IPS-20b (cell line): ENCODE measurements around the gene LYST.

Source experiments
- H3K27ac ChIP-seq: one replicate; pipeline ENCODE4 v1.5.1; 2013; ENCODE audit warnings: low read length
- H3K27me3 ChIP-seq: 2 replicates; pipeline ENCODE4 v1.6.1; 2013; ENCODE audit warnings: mild to moderate bottlenecking, low read length, inconsistent platforms; ENCODE audit not compliant: insufficient read depth
- H3K36me3 ChIP-seq: 2 replicates; pipeline ENCODE4 v1.6.1; 2013; ENCODE audit warnings: low read depth, mild to moderate bottlenecking, inconsistent platforms, low read length, moderate library complexity; ENCODE audit not compliant: insufficient read depth
- H3K4me1 ChIP-seq: 2 replicates; pipeline ENCODE4 v1.6.1; 2013; ENCODE audit warnings: mild to moderate bottlenecking, control low read depth, inconsistent platforms, low read length, moderate library complexity; ENCODE audit not compliant: insufficient read depth
- H3K4me3 ChIP-seq: 2 replicates; pipeline ENCODE4 v1.5.1; 2013; ENCODE audit warnings: mild to moderate bottlenecking, low read length, inconsistent platforms
- H3K9ac ChIP-seq: 2 replicates; pipeline ENCODE4 v1.6.1; 2013; ENCODE audit warnings: low read depth, mild to moderate bottlenecking, inconsistent platforms, low read length, moderate library complexity
- H3K9me3 ChIP-seq: 2 replicates; pipeline ENCODE4 v1.6.1; 2013; ENCODE audit warnings: mild to moderate bottlenecking, low read depth, low read length, inconsistent platforms; ENCODE audit not compliant: insufficient read depth

LYST gene

DNA sequence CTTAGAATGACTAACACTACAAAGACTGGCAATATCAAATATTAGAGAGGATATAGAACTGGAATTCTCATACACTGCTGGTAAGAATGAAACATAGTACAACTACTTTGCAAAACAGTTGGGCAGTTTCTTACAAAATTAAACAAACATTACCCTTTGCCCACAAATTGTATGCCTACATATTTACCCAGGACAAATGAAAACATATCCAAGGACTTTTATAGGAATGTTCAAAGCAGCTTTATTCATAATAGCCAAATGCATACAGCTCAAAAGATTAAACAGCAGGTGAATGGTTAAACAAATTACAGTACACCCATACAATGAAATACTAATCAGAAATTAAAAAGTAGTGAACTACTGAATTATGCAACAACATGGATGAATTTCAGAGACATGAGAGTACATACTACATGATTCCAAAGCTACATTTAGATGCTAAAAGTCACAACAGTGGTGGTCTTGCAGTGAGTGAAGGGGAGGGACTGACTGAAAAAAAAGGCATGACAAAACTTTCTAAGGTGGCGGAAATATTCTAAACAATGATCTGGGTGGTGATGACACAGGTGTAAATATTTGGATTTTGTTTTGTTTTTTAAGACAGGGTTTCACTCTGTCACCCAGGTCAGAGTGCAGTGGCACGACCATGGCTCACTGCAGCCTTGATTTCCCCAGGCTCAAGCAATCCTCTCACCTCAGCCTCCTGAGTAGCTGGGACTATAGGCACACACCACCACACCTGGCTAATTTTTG, 40.4 kb downstream of the LYST start:
- H3K36me3 ChIP-seq, result no peaks in the 10 kb centered on the region
- H3K9me3 ChIP-seq, result no peaks in the 10 kb centered on the region
- no peak overlapping the region for H3K27ac ChIP-seq
- H3K27me3 ChIP-seq, result no peaks in the 10 kb centered on the region
- H3K4me3 ChIP-seq, result no peak overlapping the region
- H3K9ac ChIP-seq, result no peak overlapping the region
- H3K4me1 ChIP-seq, result no peaks in the 10 kb centered on the region; the same call in 1 of the 2 replicates

DNA sequence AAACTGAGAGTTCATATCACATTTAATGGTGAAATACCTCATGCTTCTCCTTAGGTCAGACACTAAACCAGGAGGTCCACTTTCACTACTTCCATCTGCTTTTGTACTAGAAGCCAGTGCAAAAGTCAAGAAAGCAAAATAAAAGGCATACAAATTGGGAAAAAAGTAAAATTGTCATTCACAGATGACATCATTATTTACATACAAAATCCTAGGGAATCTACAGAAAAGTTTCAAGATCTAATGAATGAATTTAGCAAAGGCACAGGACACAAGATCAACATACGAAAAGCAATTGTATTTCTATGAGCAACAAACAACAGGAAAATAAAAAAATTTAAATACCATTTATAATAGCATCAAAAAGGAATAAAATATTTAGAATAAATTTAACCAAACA, 41.5 kb downstream of the LYST start:
- H3K9me3 ChIP-seq, result no peaks in the 10 kb centered on the region
- H3K36me3 ChIP-seq, result no peaks in the 10 kb centered on the region
- no peak overlapping the region for H3K27ac ChIP-seq

DNA sequence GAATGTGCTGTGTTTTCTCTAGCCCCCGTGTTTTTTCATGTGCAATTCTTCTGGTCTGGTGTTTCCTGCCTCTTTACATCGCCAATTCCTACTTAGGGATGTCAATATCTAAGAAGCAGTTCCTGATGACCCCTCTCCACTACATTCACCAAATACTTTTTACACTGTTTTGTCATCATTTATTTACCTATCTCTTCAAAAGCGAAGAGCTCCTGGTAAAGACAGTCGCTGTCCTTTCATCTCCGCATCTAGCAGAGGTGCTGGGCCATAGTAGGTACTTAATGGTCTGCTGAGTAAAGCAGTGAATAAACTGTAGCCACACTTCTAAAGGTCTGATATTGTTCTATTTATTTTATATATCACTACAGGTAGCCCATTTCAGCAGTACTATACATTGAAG, 43.0 kb downstream of the LYST start:
- Histone ChIP-seq H3K4me3 (no peak overlapping the region), H3K4me1 (no peaks in the 10 kb centered on the region; the same call in 1 of the 2 replicates), H3K27ac (no peak overlapping the region), H3K9me3 (no peaks in the 10 kb centered on the region), H3K27me3 (no peaks in the 10 kb centered on the region), H3K9ac (no peak overlapping the region; the same call in 1 of the 2 replicates), H3K36me3 (no peaks in the 10 kb centered on the region)

More for the DNA sequence above, 41.5 kb downstream of the LYST start:
- Histone ChIP-seq H3K9ac (no peak overlapping the region), H3K4me1 (no peaks in the 10 kb centered on the region; the same call in 1 of the 2 replicates), H3K4me3 (no peak overlapping the region), H3K27me3 (no peaks in the 10 kb centered on the region)

DNA sequence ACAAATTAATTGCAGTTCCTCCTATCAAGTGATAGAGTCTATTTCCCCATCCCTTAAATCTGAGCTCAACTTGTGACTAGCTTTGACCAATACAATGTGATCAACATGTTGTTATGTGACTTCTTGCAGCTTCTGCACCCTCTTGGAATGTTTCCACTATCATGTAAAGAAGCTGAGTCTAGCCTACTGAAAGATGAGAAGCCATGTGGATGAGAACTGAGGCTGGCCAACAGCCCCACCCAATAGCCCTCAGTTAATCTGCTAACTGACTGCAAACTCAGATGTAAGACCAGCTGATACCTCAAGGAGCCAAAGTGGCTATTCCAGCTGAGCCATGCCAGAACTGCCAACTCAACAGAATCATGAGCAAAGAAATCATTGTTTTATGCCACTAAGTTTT, 44.0 kb downstream of the LYST start:
- H3K36me3 ChIP-seq, result no peaks in the 10 kb centered on the region
- no peaks in the 10 kb centered on the region for H3K27me3 ChIP-seq
- H3K27ac ChIP-seq, result no peak overlapping the region
- H3K9me3 ChIP-seq, result no peaks in the 10 kb centered on the region
- H3K9ac ChIP-seq, result no peak overlapping the region
- no peak overlapping the region for H3K4me3 ChIP-seq
- no peaks in the 10 kb centered on the region; the same call in 1 of the 2 replicates for H3K4me1 ChIP-seq

DNA sequence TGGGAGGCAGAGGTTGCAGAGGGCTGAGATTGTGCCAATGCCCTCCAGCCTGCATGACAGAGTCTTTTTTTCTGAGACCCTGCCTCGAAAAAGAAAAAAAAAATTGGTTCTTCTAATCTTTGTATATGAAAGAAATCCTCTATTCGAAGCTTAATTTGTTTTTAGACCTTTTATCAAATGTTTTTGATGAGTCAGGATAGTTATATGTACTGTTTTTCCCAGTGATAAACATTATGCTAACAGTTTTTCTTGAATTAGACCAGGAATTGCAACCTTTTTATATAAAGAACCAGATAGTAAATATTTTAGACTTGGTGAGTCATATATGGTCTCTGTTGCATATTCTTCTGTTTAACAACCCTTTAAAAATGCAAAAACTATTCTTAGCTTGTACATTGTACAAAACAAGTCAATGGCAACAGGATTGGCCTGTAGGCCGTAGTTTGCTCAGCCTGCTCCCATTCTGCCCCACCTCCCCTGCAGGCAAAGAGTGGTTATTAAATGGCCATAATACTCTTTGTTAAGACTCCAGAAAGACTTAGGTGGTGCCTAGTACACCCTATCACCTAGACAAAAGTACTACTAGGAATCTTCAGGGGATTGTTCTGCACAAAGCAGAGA, 45.2 kb downstream of the LYST start:
- Histone ChIP-seq H3K27ac (no peak overlapping the region), H3K9ac (no peak overlapping the region), H3K36me3 (no peaks in the 10 kb centered on the region), H3K4me1 (no peaks in the 10 kb centered on the region; the same call in 1 of the 2 replicates), H3K4me3 (no peak overlapping the region), H3K27me3 (no peaks in the 10 kb centered on the region), H3K9me3 (no peaks in the 10 kb centered on the region)

DNA sequence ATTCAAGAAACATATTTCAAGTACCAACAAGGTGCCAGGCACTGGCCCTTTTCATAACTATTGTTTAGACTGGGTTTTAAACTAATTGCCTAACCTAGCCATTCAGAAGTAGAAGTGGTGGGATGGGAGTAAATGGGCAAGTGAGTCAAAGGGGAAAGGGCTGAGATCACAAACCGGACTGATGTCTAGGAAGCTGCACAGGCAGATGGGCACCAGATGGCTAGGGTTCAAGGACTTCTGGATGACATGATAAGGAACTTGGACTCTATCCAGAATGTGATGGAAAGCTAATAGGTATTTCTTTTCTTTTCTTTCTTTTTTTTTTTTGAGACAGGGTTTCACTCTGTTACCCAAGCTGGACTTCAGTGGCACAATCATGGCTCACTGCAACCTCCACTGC, 46.6 kb downstream of the LYST start:
- Histone ChIP-seq H3K9me3 (no peaks in the 10 kb centered on the region), H3K27me3 (no peaks in the 10 kb centered on the region), H3K4me3 (no peak overlapping the region), H3K36me3 (no peaks in the 10 kb centered on the region), H3K9ac (no peak overlapping the region), H3K4me1 (no peaks in the 10 kb centered on the region; the same call in 1 of the 2 replicates), H3K27ac (no peak overlapping the region)

DNA sequence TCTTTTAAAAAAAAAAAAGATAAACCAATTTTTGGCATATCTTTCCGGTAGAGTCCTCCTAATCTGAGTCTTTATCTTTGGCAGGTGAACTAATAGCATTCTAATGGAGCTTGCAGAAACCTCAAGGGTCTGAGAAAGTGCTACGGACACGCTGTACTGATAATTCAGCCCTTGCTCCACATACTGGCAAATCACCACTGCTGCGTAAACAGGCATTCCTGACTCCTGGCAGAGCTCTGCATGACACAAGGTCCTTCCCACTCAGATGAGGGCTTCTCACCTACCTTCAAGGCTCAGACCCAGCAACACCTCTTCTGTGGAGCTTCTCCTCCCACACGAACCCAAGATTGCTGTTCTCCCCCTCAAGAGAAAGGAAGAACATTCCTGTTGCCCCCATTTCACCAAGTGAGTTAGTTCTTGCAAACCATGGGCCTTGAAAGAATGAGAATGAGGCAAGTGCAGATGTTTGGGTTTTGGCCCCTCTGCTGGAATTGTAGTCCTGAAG, 48.0 kb downstream of the LYST start:
- Histone ChIP-seq H3K36me3 (no peaks in the 10 kb centered on the region), H3K27ac (no peak overlapping the region), H3K27me3 (no peaks in the 10 kb centered on the region), H3K9me3 (no peaks in the 10 kb centered on the region), H3K9ac (no peak overlapping the region), H3K4me3 (no peak overlapping the region), H3K4me1 (no peaks in the 10 kb centered on the region; the same call in 1 of the 2 replicates)

DNA sequence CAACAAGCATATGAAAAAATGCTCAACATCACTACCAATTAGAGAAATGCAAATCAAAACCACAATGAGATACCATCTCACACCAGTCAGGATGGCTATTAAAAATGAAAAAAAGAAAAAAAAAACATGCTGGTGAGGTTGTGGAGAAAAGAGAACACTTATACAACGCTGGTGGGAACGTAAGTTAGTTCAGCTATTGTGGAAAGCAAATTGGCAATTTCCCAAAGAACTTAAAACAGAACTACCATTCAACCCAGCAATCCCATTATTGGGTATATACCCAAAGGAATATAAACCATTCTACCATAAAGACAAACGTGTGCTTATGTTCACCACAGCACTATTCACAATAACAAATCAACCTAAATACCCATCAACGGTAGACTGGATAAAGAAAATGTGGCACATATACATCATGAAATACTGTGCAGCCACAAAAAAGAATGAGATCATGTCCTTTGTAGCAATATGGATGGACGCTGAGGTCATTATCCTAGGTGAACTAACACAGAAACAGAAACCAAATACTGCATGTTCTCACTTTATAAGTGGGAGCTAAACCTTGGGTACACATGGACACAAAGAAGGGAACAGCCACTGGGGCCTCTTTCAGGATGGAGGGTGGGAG, 49.5 kb downstream of the LYST start:
- no peak overlapping the region for H3K27ac ChIP-seq
- no peaks in the 10 kb centered on the region for H3K4me1 ChIP-seq
- H3K4me3 ChIP-seq, result no peak overlapping the region
- H3K9me3 ChIP-seq, result no peaks in the 10 kb centered on the region
- no peaks in the 10 kb centered on the region for H3K36me3 ChIP-seq
- no peaks in the 10 kb centered on the region for H3K27me3 ChIP-seq
- H3K9ac ChIP-seq, result no peak overlapping the region

DNA sequence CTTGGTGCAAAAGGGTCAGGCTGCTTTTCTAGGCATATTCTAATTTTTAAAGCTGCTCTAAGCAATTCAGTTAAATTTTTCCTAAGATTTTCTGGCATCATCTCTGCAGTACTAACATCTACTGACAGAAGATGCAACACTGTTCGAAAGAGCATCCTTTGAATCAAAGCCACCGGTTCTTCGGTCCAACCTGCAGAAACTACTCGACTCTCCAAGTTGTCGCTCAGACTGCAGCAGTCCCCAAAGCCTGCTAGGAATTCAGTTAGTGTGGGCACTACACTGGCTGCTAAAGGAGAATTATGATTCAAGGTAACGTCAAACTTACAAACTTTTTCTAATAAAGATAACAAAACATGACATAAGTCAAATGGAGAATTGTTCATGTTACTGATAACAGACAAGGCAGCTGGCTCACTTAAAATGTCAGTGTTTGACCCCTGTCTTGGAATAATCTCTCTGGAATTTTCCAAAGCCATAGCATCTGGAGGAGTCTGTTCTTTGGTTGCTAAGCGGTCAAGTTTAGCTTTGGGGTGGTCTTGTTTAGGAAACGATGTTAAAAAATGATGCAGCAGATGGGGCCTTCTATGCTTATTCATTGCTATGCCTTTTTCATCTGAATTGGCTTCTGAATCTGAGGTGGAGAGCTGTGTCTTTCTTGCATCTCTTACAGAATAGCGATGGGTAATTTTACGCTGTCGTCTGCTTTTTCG, 56.9 kb downstream of the LYST start:
- H3K27ac ChIP-seq, result no peak overlapping the region
- H3K9ac ChIP-seq, result no peak overlapping the region
- no peak overlapping the region for H3K4me3 ChIP-seq
- peaks cover 7% of the 10 kb centered on the region; the same call in 1 of the 2 replicates for H3K4me1 ChIP-seq
- H3K9me3 ChIP-seq, result no peaks in the 10 kb centered on the region
- no peaks in the 10 kb centered on the region for H3K36me3 ChIP-seq
- H3K27me3 ChIP-seq, result no peaks in the 10 kb centered on the region

DNA sequence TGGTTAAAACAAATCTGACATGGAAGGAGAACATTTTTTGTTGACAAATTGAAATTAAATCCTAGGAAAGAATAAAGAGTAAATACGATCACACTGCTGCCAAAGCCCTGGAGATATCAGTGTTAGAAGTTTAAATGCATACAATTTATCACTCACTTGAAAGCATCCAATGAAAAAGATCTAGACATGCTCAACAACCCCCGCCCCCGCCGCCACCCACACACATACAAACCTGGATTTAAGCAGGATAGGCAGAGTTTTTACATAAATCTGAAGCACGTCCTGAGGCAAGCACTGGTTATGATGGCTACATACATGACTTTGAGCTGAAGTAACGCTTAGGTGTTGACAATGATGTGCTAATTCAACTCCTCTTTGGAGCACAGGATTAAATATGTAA, 58.5 kb downstream of the LYST start:
- H3K9me3 ChIP-seq, result no peaks in the 10 kb centered on the region
- H3K27me3 ChIP-seq, result no peaks in the 10 kb centered on the region
- peaks cover 7% of the 10 kb centered on the region; the same call in 1 of the 2 replicates for H3K4me1 ChIP-seq
- H3K9ac ChIP-seq, result no peak overlapping the region
- no peaks in the 10 kb centered on the region for H3K36me3 ChIP-seq
- H3K4me3 ChIP-seq, result no peak overlapping the region
- H3K27ac ChIP-seq, result no peak overlapping the region

DNA sequence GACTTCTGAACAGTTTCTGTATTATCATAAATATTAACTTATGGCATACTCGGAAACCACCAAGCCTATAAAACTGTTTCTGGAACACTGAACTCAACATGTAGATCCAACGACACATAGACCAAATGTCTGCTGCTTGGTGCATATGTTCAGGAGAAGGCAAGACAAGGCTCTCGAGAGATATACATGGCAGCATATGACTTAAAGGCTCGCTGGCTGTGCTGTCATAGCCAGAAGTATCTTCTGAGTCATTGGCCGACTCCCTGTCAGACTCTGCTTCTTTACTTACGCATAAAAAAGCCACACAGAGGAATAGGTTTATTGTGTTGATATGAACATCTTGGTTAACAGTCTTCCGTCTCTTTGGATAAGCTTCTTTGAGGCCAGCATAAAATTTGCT, 60.6 kb downstream of the LYST start:
- Histone ChIP-seq H3K27me3 (no peaks in the 10 kb centered on the region), H3K36me3 (no peaks in the 10 kb centered on the region), H3K9ac (no peak overlapping the region), H3K4me1 (peaks cover 7% of the 10 kb centered on the region; the same call in 1 of the 2 replicates), H3K9me3 (no peaks in the 10 kb centered on the region), H3K27ac (no peak overlapping the region), H3K4me3 (no peak overlapping the region)
